OCI-LY3 (cell line): ENCODE data around the gene PTK6.

Experiments
- H2AFZ ChIP-seq: fragments of 200-600, 300-600 bp; shearing (Covaris generic); 2 replicates; pipeline ENCODE4 v1.6.0; 2014; ENCODE audit warnings: antibody characterized with exemption, low read depth, low read length
- H3K27ac ChIP-seq: fragments of 200-600, 300-600 bp; sonication (generic); 2 replicates; pipeline ENCODE4 v1.5.1; 2014; ENCODE audit warnings: mild to moderate bottlenecking, low read length, moderate library complexity, mixed read lengths
- H3K27me3 ChIP-seq: fragments of 200-600, 300-600 bp; sonication (generic); 2 replicates; pipeline ENCODE4 v1.6.1; 2014; ENCODE audit warnings: low read depth, low read length, mixed read lengths
- H3K36me3 ChIP-seq: fragments of 200-600, 300-600 bp; sonication (generic); replicated peaks from 2 replicates; pipeline ENCODE3; 2014; ENCODE audit warnings: low read depth, low read length, mixed read lengths
- H3K4me1 ChIP-seq: fragments of 300-600, 200-600 bp; sonication (generic); 2 replicates; pipeline ENCODE4 v1.6.1; 2014; ENCODE audit warnings: low read length, mixed read lengths
- H3K4me2 ChIP-seq: fragments of 200-600, 300-600 bp; sonication (generic); 2 replicates; pipeline ENCODE4 v1.6.1; 2014; ENCODE audit warnings: low read length, mixed read lengths
- H3K4me3 ChIP-seq: fragments of 300-600, 200-600 bp; sonication (generic); 2 replicates; pipeline ENCODE4 v1.5.1; 2014; ENCODE audit warnings: antibody characterized with exemption, mild to moderate bottlenecking, low read length, moderate library complexity
- H3K79me2 ChIP-seq: fragments of 300-600, 200-600 bp; shearing (Covaris generic); 2 replicates; pipeline ENCODE4 v1.6.1; 2014; ENCODE audit warnings: mild to moderate bottlenecking, low read length, mixed read lengths
- H3K9ac ChIP-seq: fragments of 300-600, 200-600 bp; shearing (Covaris generic); 2 replicates; pipeline ENCODE4 v1.6.0; 2014; ENCODE audit warnings: mild to moderate bottlenecking, low read length, moderate library complexity
- H3K9me3 ChIP-seq: fragments of 200-600, 300-600 bp; shearing (Covaris generic); 2 replicates; pipeline ENCODE4 v1.6.1; 2014; ENCODE audit warnings: low read length, mixed read lengths; ENCODE audit not compliant: insufficient read depth
- H4K20me1 ChIP-seq: fragments of 200-600, 300-600 bp; sonication (generic); 2 replicates; pipeline ENCODE4 v1.6.1; 2016; ENCODE audit warnings: low read length, mixed read lengths; ENCODE audit not compliant: insufficient read depth
- EZH2phosphoT487 ChIP-seq: fragments of 200-600 bp; shearing (Covaris generic); IDR thresholded peaks from 2 replicates; pipeline ENCODE4 v1.6.1; 2018; ENCODE audit warnings: antibody characterized with exemption, mixed run types, low read depth
- TF ChIP-seq, protein P1 (sequence below): fragments of 200-600, 300-600 bp; sonication (generic); IDR thresholded peaks from 2 replicates; pipeline ENCODE4 v1.5.1; 2014; ENCODE audit warnings: antibody characterized with exemption, low read length, low read depth

The PTK6 gene

GRCh38 chr20:63565699-63566335 lies 28.6 kb upstream of the PTK6 start:
- peaks cover 67% of the 10 kb centered on the region for H4K20me1 ChIP-seq
- no peaks in the 10 kb centered on the region for H3K79me2 ChIP-seq
- TF ChIP-seq, protein P1, sequence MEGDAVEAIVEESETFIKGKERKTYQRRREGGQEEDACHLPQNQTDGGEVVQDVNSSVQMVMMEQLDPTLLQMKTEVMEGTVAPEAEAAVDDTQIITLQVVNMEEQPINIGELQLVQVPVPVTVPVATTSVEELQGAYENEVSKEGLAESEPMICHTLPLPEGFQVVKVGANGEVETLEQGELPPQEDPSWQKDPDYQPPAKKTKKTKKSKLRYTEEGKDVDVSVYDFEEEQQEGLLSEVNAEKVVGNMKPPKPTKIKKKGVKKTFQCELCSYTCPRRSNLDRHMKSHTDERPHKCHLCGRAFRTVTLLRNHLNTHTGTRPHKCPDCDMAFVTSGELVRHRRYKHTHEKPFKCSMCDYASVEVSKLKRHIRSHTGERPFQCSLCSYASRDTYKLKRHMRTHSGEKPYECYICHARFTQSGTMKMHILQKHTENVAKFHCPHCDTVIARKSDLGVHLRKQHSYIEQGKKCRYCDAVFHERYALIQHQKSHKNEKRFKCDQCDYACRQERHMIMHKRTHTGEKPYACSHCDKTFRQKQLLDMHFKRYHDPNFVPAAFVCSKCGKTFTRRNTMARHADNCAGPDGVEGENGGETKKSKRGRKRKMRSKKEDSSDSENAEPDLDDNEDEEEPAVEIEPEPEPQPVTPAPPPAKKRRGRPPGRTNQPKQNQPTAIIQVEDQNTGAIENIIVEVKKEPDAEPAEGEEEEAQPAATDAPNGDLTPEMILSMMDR = no peak
- TF ChIP-seq EZH2phosphoT487 = no peak
- peaks cover 25% of the 10 kb centered on the region for H3K4me1 ChIP-seq
- H3K9me3 ChIP-seq = no peaks in the 10 kb centered on the region
- no peak overlapping the region for H3K4me3 ChIP-seq
- no peak overlapping the region for H3K27ac ChIP-seq
- no peak overlapping the region for H2AFZ ChIP-seq
- no peaks in the 10 kb centered on the region for H3K36me3 ChIP-seq
- H3K4me2 ChIP-seq = no peak overlapping the region
- H3K27me3 ChIP-seq = peaks cover 44% of the 10 kb centered on the region
- H3K9ac ChIP-seq = no peak overlapping the region

- Histone ChIP-seq H3K27me3 (peaks cover 38% of the 10 kb centered on the region), H3K9me3 (no peaks in the 10 kb centered on the region), H3K36me3 (no peaks in the 10 kb centered on the region)
These were observed 28.0 kb upstream of the PTK6 start for GRCh38 chr20:63565021-63565698.

DNA sequence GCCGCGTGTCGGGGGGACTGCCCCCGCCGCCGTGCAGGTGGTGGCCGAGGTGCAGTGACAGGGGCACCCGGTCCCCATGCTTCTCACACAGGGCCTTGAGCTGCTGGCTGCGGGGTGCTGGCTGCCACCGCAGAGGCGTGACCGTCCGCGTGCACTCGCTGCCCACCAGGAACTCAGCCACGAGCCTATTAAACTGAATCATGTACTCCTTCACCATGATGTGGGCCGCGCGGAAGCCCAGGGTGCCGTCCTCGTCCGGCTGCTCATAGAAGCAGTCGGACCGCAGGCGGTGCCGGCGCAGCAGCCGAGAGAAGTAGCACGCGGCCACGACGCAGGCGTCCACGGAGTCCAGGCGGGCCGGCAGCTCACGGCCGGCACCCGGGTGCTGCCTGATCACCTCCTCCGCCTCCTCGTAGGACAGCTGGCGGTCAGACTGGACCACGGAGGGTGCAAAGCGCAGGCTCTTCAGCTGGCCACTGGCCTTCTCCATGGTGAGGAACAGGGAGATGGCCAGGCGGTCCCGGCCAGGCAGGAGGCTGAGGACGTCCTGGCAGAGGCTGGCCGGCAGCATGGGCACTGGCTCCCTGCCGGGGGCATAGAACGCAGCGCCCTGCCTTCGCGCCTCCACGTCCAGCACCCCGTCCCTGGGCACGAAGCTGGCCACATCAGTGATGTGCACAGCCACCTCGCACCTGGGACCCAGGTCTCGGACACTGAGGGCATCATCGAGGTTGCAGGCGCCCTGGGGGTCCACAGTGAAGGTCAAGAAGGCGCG lies 27.0 kb upstream of the PTK6 start:
- Histone ChIP-seq H4K20me1 (peaks cover 57% of the 10 kb centered on the region), H3K9me3 (no peaks in the 10 kb centered on the region), H3K4me2 (no peak overlapping the region), H3K27me3 (peaks cover 30% of the 10 kb centered on the region), H3K79me2 (no peaks in the 10 kb centered on the region), H3K4me1 (peaks cover 19% of the 10 kb centered on the region), H3K27ac (no peak overlapping the region), H3K9ac (no peak overlapping the region), H3K36me3 (no peaks in the 10 kb centered on the region), H2AFZ (no peak overlapping the region), H3K4me3 (no peak overlapping the region)
- TF ChIP-seq, protein P1 = no peak
- no peak for TF ChIP-seq EZH2phosphoT487

More at GRCh38 chr20:63565021-63565698, 28.0 kb upstream of the PTK6 start:
- H3K4me3 ChIP-seq = no peak overlapping the region
- peaks cover 25% of the 10 kb centered on the region for H3K4me1 ChIP-seq
- no peak overlapping the region for H3K4me2 ChIP-seq
- no peaks in the 10 kb centered on the region for H3K79me2 ChIP-seq
- H4K20me1 ChIP-seq = peaks cover 65% of the 10 kb centered on the region
- no peak overlapping the region for H2AFZ ChIP-seq
- TF ChIP-seq EZH2phosphoT487 = no peak
- TF ChIP-seq, protein P1 = no peak
- H3K9ac ChIP-seq = no peak overlapping the region
- no peak overlapping the region for H3K27ac ChIP-seq
